Measurements from ENCODE around the gene TRMT61A.

GRCh38 chr14:103492156-103492925 lies 36.7 kb upstream of the TRMT61A start:
- TF ChIP-seq CTCF (IDR thresholded peaks at IDR 0.05; ENCODE audit: low read depth, low read length, poor library complexity, severe bottlenecking) (no peak), EZH2phosphoT487 (IDR thresholded peaks at IDR 0.05; ENCODE audit: borderline replicate concordance, low read length) (no peak)
